ENCODE data around the gene MARVELD2. TPM values are rescaled to one million over a fixed set of nuclear protein-coding genes. Genes with fewer than 3 reads are reported as not detected.

The MARVELD2 gene
- total and polyA plus RNA-seq, 2 of the 13 experiments (the other 11 are each of a cell fraction or from before 2014, with no cell fraction given): 11.1 to 15.4 TPM

DNA sequence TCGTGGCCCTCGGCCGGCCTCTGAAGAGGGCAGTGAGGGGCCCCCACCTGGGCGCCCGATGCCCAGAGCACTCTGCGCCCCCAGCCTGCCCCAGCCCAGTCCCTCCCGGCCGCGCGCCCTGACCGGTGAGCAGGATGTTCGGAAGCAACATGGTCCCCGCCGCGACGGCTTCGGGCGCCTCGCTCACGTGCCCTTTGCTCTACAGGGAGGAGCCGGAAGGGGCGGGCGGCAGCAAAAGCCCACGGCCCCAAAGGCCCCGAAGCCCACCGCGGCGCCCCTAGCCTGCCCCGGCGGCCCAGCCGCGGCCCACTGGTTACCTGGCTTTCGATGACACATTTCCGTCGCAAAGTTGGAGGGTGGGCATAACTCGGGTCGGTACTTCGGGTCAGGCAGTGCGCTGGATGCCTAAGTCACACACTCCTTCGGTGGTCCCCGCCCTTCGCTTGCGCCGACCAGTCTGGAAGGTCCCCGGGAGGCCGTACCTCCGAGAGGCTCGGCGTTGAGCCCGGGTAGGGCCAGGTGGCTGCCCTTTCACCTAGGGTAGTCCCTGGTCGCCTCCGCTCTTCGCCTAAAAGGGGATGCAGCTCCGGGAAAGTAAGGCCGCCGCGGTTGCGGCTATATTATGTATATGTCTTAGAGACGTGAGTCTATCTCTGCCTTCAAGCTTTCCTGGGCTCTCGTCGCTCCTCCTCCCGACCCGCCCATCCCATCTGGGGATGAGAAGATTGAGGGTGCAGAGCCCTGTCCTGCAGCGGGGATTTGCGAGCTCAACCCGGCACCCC is 45.4 kb upstream of the MARVELD2 start, which contains the start of the genes AK6, RAD17 and TAF9 (continued):
- TF ChIP-seq KLF12 (CRISPR knock-in tag; IDR thresholded peaks at IDR 0.05; ENCODE audit: borderline replicate concordance) (peak; percentile 82), ZNF709 (CRISPR knock-in tag; IDR thresholded peaks at IDR 0.05) (peak; percentile 82), ZNF766 (CRISPR knock-in tag; IDR thresholded peaks at IDR 0.05; ENCODE audit: borderline replicate concordance) (no peak; the same call in 1 of the 2 replicates), FOXP1 (IDR thresholded peaks at IDR 0.05) (no peak), FOXP1 (CRISPR knock-in tag; IDR thresholded peaks at IDR 0.05) (no peak), SATB2 (CRISPR knock-in tag; IDR thresholded peaks at IDR 0.05) (peak; percentile 74), AHR (CRISPR knock-in tag; IDR thresholded peaks at IDR 0.05) (no peak; the same call in 1 of the 2 replicates), ETV5 (CRISPR knock-in tag; IDR thresholded peaks at IDR 0.05; ENCODE audit: borderline replicate concordance) (peak; percentile 90), NR1H2 (CRISPR knock-in tag; IDR thresholded peaks at IDR 0.05; ENCODE audit: borderline replicate concordance, low read depth) (no peak), HES4 (CRISPR knock-in tag; IDR thresholded peaks at IDR 0.05; ENCODE audit: borderline replicate concordance) (peak; percentile 90), CEBPG (CRISPR knock-in tag; IDR thresholded peaks at IDR 0.05) (no peak; the same call in 1 of the 2 replicates), NONO (IDR thresholded peaks at IDR 0.05) (no peak), NONO (CRISPR knock-in tag; conservative IDR thresholded peaks at IDR 0.05) (peak; percentile 67; the same call in 1 of the 2 replicates), THYN1 (CRISPR knock-in tag; IDR thresholded peaks at IDR 0.05; ENCODE audit: borderline replicate concordance, low read depth) (no peak), ZNF256 (CRISPR knock-in tag; conservative IDR thresholded peaks at IDR 0.05) (no peak; the same call in 1 of the 2 replicates), CC2D1A (CRISPR knock-in tag; IDR thresholded peaks at IDR 0.05) (0 out of 2 replicates have a peak, but pooled peaks have one; percentile 59), CCAR2 (optimal IDR thresholded peaks at IDR 0.05; ENCODE audit: low read depth, low read length) (no peak), TP53 (CRISPR knock-in tag; conservative IDR thresholded peaks at IDR 0.05) (no peak; the same call in none of the 2 replicates), ZNF12 (CRISPR knock-in tag; IDR thresholded peaks at IDR 0.05) (peak; percentile 48; the same call in 1 of the 2 replicates)
- TF ChIP-seq, protein P1, sequence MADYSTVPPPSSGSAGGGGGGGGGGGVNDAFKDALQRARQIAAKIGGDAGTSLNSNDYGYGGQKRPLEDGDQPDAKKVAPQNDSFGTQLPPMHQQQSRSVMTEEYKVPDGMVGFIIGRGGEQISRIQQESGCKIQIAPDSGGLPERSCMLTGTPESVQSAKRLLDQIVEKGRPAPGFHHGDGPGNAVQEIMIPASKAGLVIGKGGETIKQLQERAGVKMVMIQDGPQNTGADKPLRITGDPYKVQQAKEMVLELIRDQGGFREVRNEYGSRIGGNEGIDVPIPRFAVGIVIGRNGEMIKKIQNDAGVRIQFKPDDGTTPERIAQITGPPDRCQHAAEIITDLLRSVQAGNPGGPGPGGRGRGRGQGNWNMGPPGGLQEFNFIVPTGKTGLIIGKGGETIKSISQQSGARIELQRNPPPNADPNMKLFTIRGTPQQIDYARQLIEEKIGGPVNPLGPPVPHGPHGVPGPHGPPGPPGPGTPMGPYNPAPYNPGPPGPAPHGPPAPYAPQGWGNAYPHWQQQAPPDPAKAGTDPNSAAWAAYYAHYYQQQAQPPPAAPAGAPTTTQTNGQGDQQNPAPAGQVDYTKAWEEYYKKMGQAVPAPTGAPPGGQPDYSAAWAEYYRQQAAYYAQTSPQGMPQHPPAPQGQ (CRISPR knock-in tag; IDR thresholded peaks at IDR 0.05; ENCODE audit: borderline replicate concordance): no peak
- TF ChIP-seq, protein P2, sequence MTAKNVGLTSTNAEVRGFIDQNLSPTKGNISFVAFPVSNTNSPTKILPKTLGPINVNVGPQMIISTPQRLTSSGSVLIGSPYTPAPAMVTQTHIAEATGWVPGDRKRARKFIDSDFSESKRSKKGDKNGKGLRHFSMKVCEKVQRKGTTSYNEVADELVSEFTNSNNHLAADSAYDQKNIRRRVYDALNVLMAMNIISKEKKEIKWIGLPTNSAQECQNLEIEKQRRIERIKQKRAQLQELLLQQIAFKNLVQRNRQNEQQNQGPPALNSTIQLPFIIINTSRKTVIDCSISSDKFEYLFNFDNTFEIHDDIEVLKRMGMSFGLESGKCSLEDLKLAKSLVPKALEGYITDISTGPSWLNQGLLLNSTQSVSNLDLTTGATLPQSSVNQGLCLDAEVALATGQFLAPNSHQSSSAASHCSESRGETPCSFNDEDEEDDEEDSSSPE (CRISPR knock-in tag; IDR thresholded peaks at IDR 0.05): peak; percentile 52
- TF ChIP-seq, protein P3, sequence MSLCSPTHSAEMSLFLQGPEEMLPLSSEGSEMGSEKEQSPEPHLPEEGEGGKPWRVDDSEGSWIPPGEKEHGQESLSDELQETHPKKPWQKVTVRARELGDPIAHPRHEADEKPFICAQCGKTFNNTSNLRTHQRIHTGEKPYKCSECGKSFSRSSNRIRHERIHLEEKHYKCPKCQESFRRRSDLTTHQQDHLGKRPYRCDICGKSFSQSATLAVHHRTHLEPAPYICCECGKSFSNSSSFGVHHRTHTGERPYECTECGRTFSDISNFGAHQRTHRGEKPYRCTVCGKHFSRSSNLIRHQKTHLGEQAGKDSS (CRISPR knock-in tag; IDR thresholded peaks at IDR 0.05; ENCODE audit: borderline replicate concordance, low read depth): no peak; the same call in 1 of the 2 replicates
- TF ChIP-seq, protein P4, sequence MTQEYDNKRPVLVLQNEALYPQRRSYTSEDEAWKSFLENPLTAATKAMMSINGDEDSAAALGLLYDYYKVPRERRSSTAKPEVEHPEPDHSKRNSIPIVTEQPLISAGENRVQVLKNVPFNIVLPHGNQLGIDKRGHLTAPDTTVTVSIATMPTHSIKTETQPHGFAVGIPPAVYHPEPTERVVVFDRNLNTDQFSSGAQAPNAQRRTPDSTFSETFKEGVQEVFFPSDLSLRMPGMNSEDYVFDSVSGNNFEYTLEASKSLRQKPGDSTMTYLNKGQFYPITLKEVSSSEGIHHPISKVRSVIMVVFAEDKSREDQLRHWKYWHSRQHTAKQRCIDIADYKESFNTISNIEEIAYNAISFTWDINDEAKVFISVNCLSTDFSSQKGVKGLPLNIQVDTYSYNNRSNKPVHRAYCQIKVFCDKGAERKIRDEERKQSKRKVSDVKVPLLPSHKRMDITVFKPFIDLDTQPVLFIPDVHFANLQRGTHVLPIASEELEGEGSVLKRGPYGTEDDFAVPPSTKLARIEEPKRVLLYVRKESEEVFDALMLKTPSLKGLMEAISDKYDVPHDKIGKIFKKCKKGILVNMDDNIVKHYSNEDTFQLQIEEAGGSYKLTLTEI (CRISPR knock-in tag; conservative IDR thresholded peaks at IDR 0.05): no peak
- TF ChIP-seq, protein P5, sequence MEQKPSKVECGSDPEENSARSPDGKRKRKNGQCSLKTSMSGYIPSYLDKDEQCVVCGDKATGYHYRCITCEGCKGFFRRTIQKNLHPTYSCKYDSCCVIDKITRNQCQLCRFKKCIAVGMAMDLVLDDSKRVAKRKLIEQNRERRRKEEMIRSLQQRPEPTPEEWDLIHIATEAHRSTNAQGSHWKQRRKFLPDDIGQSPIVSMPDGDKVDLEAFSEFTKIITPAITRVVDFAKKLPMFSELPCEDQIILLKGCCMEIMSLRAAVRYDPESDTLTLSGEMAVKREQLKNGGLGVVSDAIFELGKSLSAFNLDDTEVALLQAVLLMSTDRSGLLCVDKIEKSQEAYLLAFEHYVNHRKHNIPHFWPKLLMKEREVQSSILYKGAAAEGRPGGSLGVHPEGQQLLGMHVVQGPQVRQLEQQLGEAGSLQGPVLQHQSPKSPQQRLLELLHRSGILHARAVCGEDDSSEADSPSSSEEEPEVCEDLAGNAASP (CRISPR knock-in tag; IDR thresholded peaks at IDR 0.05; ENCODE audit: borderline replicate concordance): peak; percentile 52; the same call in 1 of the 2 replicates

Data from HepG2 (cell line).